ENCODE results near the gene SHB.

DNA sequence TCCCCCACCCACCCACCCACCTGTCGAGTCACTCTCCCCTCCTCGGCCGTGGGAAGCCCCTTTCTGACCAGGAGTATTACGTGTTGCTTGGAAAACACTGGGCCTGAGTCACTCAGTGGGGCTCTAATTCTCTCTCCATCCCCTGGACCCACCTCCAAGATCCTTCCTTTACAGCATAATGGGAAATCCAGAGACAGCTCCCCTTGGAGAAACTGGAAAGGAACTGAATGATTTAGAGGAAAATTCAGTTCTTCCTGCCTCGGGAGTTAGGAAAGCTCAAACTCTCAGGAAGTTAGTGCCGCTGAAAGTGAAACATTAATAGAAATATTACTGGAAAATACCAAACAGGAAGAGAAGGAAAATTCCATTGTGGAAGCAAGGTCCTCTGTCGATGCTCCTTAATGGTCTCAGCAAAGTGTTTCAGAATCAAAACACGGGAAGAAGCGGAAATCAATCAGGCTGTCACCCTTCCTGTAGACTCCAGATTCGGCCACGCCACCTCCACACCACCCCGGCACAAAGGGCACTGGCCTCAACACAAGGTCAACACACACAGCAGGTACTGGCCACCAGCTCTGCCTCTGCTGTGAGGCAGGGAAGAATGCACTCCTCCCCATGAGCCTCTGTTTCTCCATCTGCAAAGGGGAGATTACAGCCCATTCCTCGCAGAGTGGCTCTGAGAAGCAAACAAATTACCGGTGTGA is 9.6 kb downstream of the SHB start:
- TF ChIP-seq, protein P1, sequence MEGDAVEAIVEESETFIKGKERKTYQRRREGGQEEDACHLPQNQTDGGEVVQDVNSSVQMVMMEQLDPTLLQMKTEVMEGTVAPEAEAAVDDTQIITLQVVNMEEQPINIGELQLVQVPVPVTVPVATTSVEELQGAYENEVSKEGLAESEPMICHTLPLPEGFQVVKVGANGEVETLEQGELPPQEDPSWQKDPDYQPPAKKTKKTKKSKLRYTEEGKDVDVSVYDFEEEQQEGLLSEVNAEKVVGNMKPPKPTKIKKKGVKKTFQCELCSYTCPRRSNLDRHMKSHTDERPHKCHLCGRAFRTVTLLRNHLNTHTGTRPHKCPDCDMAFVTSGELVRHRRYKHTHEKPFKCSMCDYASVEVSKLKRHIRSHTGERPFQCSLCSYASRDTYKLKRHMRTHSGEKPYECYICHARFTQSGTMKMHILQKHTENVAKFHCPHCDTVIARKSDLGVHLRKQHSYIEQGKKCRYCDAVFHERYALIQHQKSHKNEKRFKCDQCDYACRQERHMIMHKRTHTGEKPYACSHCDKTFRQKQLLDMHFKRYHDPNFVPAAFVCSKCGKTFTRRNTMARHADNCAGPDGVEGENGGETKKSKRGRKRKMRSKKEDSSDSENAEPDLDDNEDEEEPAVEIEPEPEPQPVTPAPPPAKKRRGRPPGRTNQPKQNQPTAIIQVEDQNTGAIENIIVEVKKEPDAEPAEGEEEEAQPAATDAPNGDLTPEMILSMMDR (IDR thresholded peaks at IDR 0.05): no peak
- no peak for TF ChIP-seq POLR2A (IDR thresholded peaks at IDR 0.05; ENCODE audit: low read length)

Data from A549 (cell line).